Central memory CD8-positive, alpha-beta T cell (primary cell): ENCODE results near the gene EPYC.

Source experiments
- ATAC-seq: fragments of 150-1000 bp; cut with Tn5 transposase; replicated peaks from 2 replicates; pipeline ENCODE4 v1.10.0; 2022; ENCODE audit warnings: mild to moderate bottlenecking, moderate FRiP score, moderate number of reproducible peaks; ENCODE audit not compliant: poor library complexity, severe bottlenecking; ENCODE audit errors: extremely low read depth
- DNase-seq, 2 donors: peaks; one replicate each; pipeline ENCODE4 v3.0.0; 2021; ENCODE audit warnings: low spot score in 2 of 2
- H3K27ac Mint-ChIP-seq: one replicate; pipeline ENCODE4 v1.8.0; 2022; ENCODE audit warnings: low read depth, mild to moderate bottlenecking, moderate library complexity, mixed read lengths
- H3K27me3 Mint-ChIP-seq: one replicate; pipeline ENCODE4 v1.8.0; 2022; ENCODE audit warnings: mixed read lengths
- H3K36me3 Mint-ChIP-seq: one replicate; pipeline ENCODE4 v1.8.0; 2022; ENCODE audit warnings: mild to moderate bottlenecking, moderate library complexity, mixed read lengths; ENCODE audit not compliant: insufficient read depth
- H3K4me1 Mint-ChIP-seq: one replicate; pipeline ENCODE4 v1.8.0; 2022; ENCODE audit warnings: mixed read lengths
- H3K4me3 Mint-ChIP-seq: one replicate; pipeline ENCODE4 v1.8.0; 2022; ENCODE audit warnings: mild to moderate bottlenecking, moderate library complexity, mixed read lengths
- H3K9me3 Mint-ChIP-seq: one replicate; pipeline ENCODE4 v1.8.0; 2022; ENCODE audit warnings: mixed read lengths

EPYC gene

GRCh38 chr12:90915353-90915752, 89.4 kb downstream of the EPYC start:
- Mint-ChIP-seq H3K36me3 (no peaks in the 10 kb centered on the region), H3K4me3 (no peak overlapping the region), H3K9me3 (no peaks in the 10 kb centered on the region), H3K4me1 (no peaks in the 10 kb centered on the region), H3K27ac (no peak overlapping the region), H3K27me3 (no peaks in the 10 kb centered on the region)
- DNase-seq: no peak
- ATAC-seq: no peak
